HepG2 (cell line): ENCODE results near the gene SYCP2L. TPM values are rescaled to one million over a fixed set of nuclear protein-coding genes. Genes with fewer than 3 reads are reported as not detected.

Experiments
- ATAC-seq: fragments of 200-7000 bp; cut with Tn5 transposase; 3 replicates; pipeline ENCODE4 v1.9.1; 2020; ENCODE audit warnings: mild to moderate bottlenecking, moderate library complexity
- BruUV-seq: library from RNA; stranded (reverse); fragments of 400-500 nt; replicated peaks from 2 replicates; lab custom pipeline; 2021; lab: Mats Ljungman, UMichigan
- CTCF ChIA-PET: fragments of 300-600 bp; formaldehyde crosslinking; extraction: SDS; loops from one replicate; lab custom pipeline; 2021; ENCODE audit warnings: low total read pairs, inconsistent platforms, low intra/inter-chr PET ratio; lab: Yijun Ruan, JAX
- POLR2A ChIA-PET: fragments of 350-600 bp; sonication (Branson Sonifier 250); formaldehyde crosslinking; loops from one replicate; lab custom pipeline; 2020; ENCODE audit warnings: antibody characterized with exemption, inconsistent platforms; lab: Yijun Ruan, JAX
- DNase-seq: peaks from one replicate; pipeline ENCODE4 v3.0.0-alpha.2; 2015; ENCODE audit warnings: low spot score
- FAIRE-seq: peaks from 3 replicates; lab custom pipeline; 2011; peaks lifted over from hg19 to GRCh38; lab: Jason Lieb, UNC
- H2AFZ ChIP-seq: one replicate; pipeline ENCODE4 v1.6.1; 2011; ENCODE audit warnings: low read length, inconsistent platforms
- H3K27ac ChIP-seq: fragments of 300-600 bp; 3 replicates; pipeline ENCODE4 v1.8.0; 2011; ENCODE audit warnings: mixed run types, mild to moderate bottlenecking, mixed read lengths, low read length, inconsistent platforms; ENCODE audit not compliant: insufficient read depth; ENCODE audit errors: extremely low read length
- H3K27me3 ChIP-seq, 2 experiments: fragments of 200-600 bp in 1 of 2; 2 replicates in 1 of 2; 3 replicates in 1 of 2; pipeline versions ENCODE4 v1.6.0 to v1.8.0; 2011; ENCODE audit warnings: low read length in 2 of 2, mild to moderate bottlenecking in 2 of 2, moderate library complexity in 2 of 2, inconsistent platforms in 1 of 2; ENCODE audit not compliant: insufficient read depth in 2 of 2, control insufficient read depth in 1 of 2
- H3K36me3 ChIP-seq, 2 experiments: fragments of 200-600 bp in 1 of 2; replicated peaks in 1 of 2; 2 replicates in 1 of 2; 3 replicates in 1 of 2; pipeline versions ENCODE4 v1.5.1 to v1.8.0; 2011; ENCODE audit warnings: low read length in 2 of 2, inconsistent platforms in 1 of 2; ENCODE audit not compliant: insufficient read depth in 2 of 2, control insufficient read depth in 1 of 2
- H3K4me1 ChIP-seq: 2 replicates; pipeline ENCODE4 v1.5.1; 2012; ENCODE audit warnings: low read length, inconsistent platforms; ENCODE audit not compliant: insufficient read depth
- H3K4me2 ChIP-seq: 2 replicates; pipeline ENCODE4 v1.6.0; 2011; ENCODE audit warnings: low read depth, low read length, inconsistent platforms
- H3K4me3 ChIP-seq, 3 experiments: fragments of 200-600 bp in 1 of 3; sonication (generic), shearing (Covaris generic) in 1 of 3; replicated peaks in 1 of 3; 2 replicates each; pipeline ENCODE4 v1.5.1; 2011 to 2016; ENCODE audit warnings: low read length in 3 of 3, inconsistent platforms in 2 of 3, low read depth in 2 of 3, mild to moderate bottlenecking in 2 of 3, control low read depth in 1 of 3, mixed read lengths in 1 of 3; ENCODE audit not compliant: insufficient read depth in 1 of 3
- H3K79me2 ChIP-seq: one replicate; pipeline ENCODE4 v1.6.1; 2011; ENCODE audit warnings: low read length, inconsistent platforms; ENCODE audit not compliant: insufficient read depth
- H3K9ac ChIP-seq: 2 replicates; pipeline ENCODE4 v1.6.0; 2011; ENCODE audit warnings: mild to moderate bottlenecking, low read depth, low read length, inconsistent platforms; ENCODE audit not compliant: insufficient read depth
- H3K9me3 ChIP-seq: 2 replicates; pipeline ENCODE4 v1.5.1; 2012; ENCODE audit warnings: mild to moderate bottlenecking, low read length
- H4K20me1 ChIP-seq: 2 replicates; pipeline ENCODE4 v1.6.0; 2011; ENCODE audit warnings: inconsistent platforms, mild to moderate bottlenecking, low read length, moderate library complexity; ENCODE audit not compliant: insufficient read depth
- BCL6 ChIP-seq: IDR thresholded peaks from 2 replicates; pipeline ENCODE4 v1.6.1; 2016; ENCODE audit warnings: missing genetic modification reagents, missing compliant biosample characterization
- MLLT10 ChIP-seq: sonication (generic); formaldehyde crosslinking; IDR thresholded peaks from 2 replicates; pipeline ENCODE4 v1.4.0; 2020; ENCODE audit warnings: missing genetic modification reagents
- NCOA2 ChIP-seq: sonication (generic); formaldehyde crosslinking; IDR thresholded peaks from 2 replicates; pipeline ENCODE4 v1.8.0; 2022; ENCODE audit warnings: inconsistent platforms
- RARA ChIP-seq: IDR thresholded peaks from 2 replicates; pipeline ENCODE4 v1.6.1; 2016; ENCODE audit warnings: missing genetic modification reagents, missing compliant biosample characterization
- RBM22 ChIP-seq: fragments of 200-400 bp; formaldehyde crosslinking; optimal IDR thresholded peaks from 2 replicates; pipeline ENCODE3; 2017; ENCODE audit warnings: mild to moderate bottlenecking, low read length, moderate library complexity
- SOX13 ChIP-seq, 3 experiments: fragments of 450-650 bp in 1 of 3; sonication (generic) in 1 of 3; formaldehyde crosslinking in 1 of 3; IDR thresholded peaks in 2 of 3; conservative IDR thresholded peaks in 1 of 3; 2 replicates each; pipeline versions ENCODE4 v1.5.0 to v1.6.1; 2016 to 2020; ENCODE audit warnings: antibody characterized with exemption in 1 of 3, mild to moderate bottlenecking in 1 of 3, missing compliant biosample characterization in 1 of 3, missing genetic modification reagents in 1 of 3, moderate library complexity in 1 of 3
- THYN1 ChIP-seq: sonication (generic); formaldehyde crosslinking; IDR thresholded peaks from 2 replicates; pipeline ENCODE4 v1.8.1; 2023; ENCODE audit warnings: low read depth, mild to moderate bottlenecking, moderate library complexity, missing genetic modification reagents, borderline replicate concordance
- WGBS: methylation state at CpG from one replicate; pipeline ENCODE4 v1.1.6; 2017; ENCODE audit warnings: low lambda C conversion rate; 5-methylcytosine and 5-hydroxymethylcytosine counted together
- in situ Hi-C: cut with HindIII; loops from 2 replicates; pipeline ENCODE4 v1.10.0; 2017; ENCODE audit warnings: low pct_unique_long_range_greater_than_20kb; ENCODE audit not compliant: extremely low pct_ligation_motif_present
- intact Hi-C: fragments of 100-400 bp; cut with micrococcal nuclease; formaldehyde crosslinking; loops from one replicate; pipeline ENCODE4 v1.10.0; 2022; ENCODE audit not compliant: unreplicated experiment
- polyA plus RNA-seq, 8 experiments: library from polyadenylated mRNA; depleted of rRNA in 3 of 8; stranded (reverse) in 7 of 8; unstranded in 1 of 8; fragments of >200 nt; fragmentation: Illumina TruSeq in 4 of 8; extraction: Trizol in 4 of 8; gene quantifications; 2 replicates each; pipeline versions ENCODE4 v1.2.1 to v1.2.3, GENCODE V29; 2011 to 2016; ENCODE audit warnings: low read depth in 4 of 8, missing spikeins in 1 of 8, mixed read lengths in 1 of 8; ENCODE audit not compliant: insufficient read depth in 1 of 8
- total RNA-seq, 5 experiments: library from RNA; depleted of rRNA; stranded (reverse); fragments of >200 nt; fragmentation: Illumina TruSeq; extraction: Trizol; gene quantifications; 2 replicates each; pipeline ENCODE4 v1.2.3, GENCODE V29; 2016; ENCODE audit warnings: low read depth in 1 of 5
- TF ChIP-seq, protein P1 (sequence below): IDR thresholded peaks from 2 replicates; pipeline ENCODE4 v1.4.0; 2020; ENCODE audit warnings: mild to moderate bottlenecking, missing genetic modification reagents

SYCP2L gene
- total and polyA plus RNA-seq, 2 of the 13 experiments (the other 11 are each of a cell fraction or from before 2014, with no cell fraction given) = 0.22 to 0.54 TPM

DNA sequence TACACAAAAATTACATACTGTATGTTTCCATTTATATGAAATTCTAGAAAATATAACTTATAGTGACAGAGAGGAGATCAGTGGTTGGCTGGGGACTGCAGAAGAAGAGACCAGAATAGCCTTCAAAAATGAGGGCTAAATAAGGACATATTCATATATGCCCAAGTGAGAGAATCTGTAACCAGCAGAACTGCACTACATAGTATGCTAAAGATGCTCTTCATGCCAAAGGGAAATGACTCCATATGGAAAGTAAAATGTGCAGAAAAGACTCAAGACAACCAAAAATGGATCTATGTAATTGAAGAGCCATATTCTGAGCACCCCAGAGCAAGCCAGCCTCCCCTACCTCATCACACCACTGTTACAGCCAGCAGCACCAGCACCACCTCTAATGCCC is 128.2 kb downstream of the SYCP2L start:
- intact Hi-C loops (no loop called here), in situ Hi-C loops (no loop called here)
- H3K27me3 ChIP-seq = no peaks in the 10 kb centered on the region
- no peak overlapping the region for H3K4me3 ChIP-seq
- CTCF ChIA-PET = no interaction called here
- H4K20me1 ChIP-seq = no peaks in the 10 kb centered on the region
- H3K36me3 ChIP-seq = no peaks in the 10 kb centered on the region; a peak in 1 of 5 replicates
- no peak overlapping the region for H3K9ac ChIP-seq
- peak overlapping the region; percentile 0 for H3K27ac ChIP-seq
- H3K9me3 ChIP-seq = no peaks in the 10 kb centered on the region
- no peak overlapping the region for H2AFZ ChIP-seq
- POLR2A ChIA-PET = interaction anchor here (1.4 kb wide), 1 partner anchor 27 kb away, joined by 4 read pairs; no protein-coding TSS in a partner anchor
- no peak overlapping the region for H3K4me2 ChIP-seq
- no TSS peak for BruUV-seq
- ATAC-seq = no peak
- DNase-seq = no peak
- no peak for TF ChIP-seq MLLT10 (CRISPR knock-in tag)
- peak; percentile 19 for TF ChIP-seq RBM22
- FAIRE-seq = no peak
- peaks cover 85% of the 10 kb centered on the region for H3K4me1 ChIP-seq
- peaks cover 65% of the 10 kb centered on the region for H3K79me2 ChIP-seq

DNA sequence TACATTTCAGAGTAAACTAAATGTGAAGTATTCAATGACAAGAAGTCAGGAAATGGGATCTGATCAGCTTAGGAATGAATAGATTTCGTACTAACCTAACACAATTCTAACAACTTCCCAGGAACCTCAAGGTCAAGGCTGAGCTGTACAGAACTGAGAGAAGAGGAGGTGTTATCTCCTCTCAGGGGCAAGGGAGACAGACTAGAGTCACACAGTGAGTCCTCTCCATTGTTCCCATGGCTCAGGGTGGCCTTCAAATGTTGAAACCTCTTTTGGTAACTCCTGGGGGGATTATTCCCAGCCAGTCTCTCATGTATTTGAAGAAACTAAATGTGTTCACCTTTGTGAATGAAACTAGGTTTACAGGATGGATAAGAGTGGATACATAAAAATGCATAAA is 129.6 kb downstream of the SYCP2L start:
- POLR2A ChIA-PET = interaction anchor here (1.4 to 2.2 kb wide), 3 partner anchors 11 to 59 kb away, joined by 4 to 5 read pairs (median 4); no protein-coding TSS in a partner anchor
- BruUV-seq = no TSS peak
- H3K4me2 ChIP-seq = no peak overlapping the region
- H3K27me3 ChIP-seq = no peaks in the 10 kb centered on the region
- ATAC-seq = no peak
- in situ Hi-C loops = no loop called here
- peak; percentile 29; the same call in 1 of the 2 replicates for TF ChIP-seq NCOA2 (CRISPR knock-in tag)
- 0 out of 2 replicates have a peak, but pooled peaks have one; percentile 32 for TF ChIP-seq BCL6 (CRISPR knock-in tag)
- TF ChIP-seq SOX13 (IDR thresholded peaks at IDR 0.05) = no peak
- peak in 1 of 2 experiments; percentile 58; a peak in 2 of 4 replicates for TF ChIP-seq SOX13 (CRISPR knock-in tag; conservative IDR thresholded peaks at IDR 0.05 in 1 of 2, IDR thresholded peaks at IDR 0.05 in 1 of 2)
- TF ChIP-seq, protein P1, sequence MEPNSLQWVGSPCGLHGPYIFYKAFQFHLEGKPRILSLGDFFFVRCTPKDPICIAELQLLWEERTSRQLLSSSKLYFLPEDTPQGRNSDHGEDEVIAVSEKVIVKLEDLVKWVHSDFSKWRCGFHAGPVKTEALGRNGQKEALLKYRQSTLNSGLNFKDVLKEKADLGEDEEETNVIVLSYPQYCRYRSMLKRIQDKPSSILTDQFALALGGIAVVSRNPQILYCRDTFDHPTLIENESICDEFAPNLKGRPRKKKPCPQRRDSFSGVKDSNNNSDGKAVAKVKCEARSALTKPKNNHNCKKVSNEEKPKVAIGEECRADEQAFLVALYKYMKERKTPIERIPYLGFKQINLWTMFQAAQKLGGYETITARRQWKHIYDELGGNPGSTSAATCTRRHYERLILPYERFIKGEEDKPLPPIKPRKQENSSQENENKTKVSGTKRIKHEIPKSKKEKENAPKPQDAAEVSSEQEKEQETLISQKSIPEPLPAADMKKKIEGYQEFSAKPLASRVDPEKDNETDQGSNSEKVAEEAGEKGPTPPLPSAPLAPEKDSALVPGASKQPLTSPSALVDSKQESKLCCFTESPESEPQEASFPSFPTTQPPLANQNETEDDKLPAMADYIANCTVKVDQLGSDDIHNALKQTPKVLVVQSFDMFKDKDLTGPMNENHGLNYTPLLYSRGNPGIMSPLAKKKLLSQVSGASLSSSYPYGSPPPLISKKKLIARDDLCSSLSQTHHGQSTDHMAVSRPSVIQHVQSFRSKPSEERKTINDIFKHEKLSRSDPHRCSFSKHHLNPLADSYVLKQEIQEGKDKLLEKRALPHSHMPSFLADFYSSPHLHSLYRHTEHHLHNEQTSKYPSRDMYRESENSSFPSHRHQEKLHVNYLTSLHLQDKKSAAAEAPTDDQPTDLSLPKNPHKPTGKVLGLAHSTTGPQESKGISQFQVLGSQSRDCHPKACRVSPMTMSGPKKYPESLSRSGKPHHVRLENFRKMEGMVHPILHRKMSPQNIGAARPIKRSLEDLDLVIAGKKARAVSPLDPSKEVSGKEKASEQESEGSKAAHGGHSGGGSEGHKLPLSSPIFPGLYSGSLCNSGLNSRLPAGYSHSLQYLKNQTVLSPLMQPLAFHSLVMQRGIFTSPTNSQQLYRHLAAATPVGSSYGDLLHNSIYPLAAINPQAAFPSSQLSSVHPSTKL (CRISPR knock-in tag) = peak; percentile 51; the same call in 1 of the 2 replicates
- no peak for TF ChIP-seq THYN1
- TF ChIP-seq RARA (CRISPR knock-in tag) = no peak
- TF ChIP-seq, all 625 proteins: peak for 4
- peak overlapping the region; percentile 8 for H3K27ac ChIP-seq
- WGBS = 24% methylated on average over 1 of the region's 1 CpG
- FAIRE-seq (no peak), DNase-seq (no peak)
- no peaks in the 10 kb centered on the region; a peak in 1 of 5 replicates for H3K36me3 ChIP-seq
- no peaks in the 10 kb centered on the region for H3K9me3 ChIP-seq
- CTCF ChIA-PET = no interaction called here
- H4K20me1 ChIP-seq = no peaks in the 10 kb centered on the region
- H3K4me3 ChIP-seq = no peak overlapping the region
- H3K79me2 ChIP-seq = peaks cover 65% of the 10 kb centered on the region
- peaks cover 84% of the 10 kb centered on the region for H3K4me1 ChIP-seq
- H3K9ac ChIP-seq = no peak overlapping the region
- no peak overlapping the region for H2AFZ ChIP-seq
- intact Hi-C loops = no loop called here
